ENCODE data around the gene CYP21A2.
"Not testable (repeated sequence)": the region's sequence is repeated elsewhere in the genome, so short reads cannot be mapped to it uniquely, and the experiment has no call there.

CYP21A2 gene

DNA sequence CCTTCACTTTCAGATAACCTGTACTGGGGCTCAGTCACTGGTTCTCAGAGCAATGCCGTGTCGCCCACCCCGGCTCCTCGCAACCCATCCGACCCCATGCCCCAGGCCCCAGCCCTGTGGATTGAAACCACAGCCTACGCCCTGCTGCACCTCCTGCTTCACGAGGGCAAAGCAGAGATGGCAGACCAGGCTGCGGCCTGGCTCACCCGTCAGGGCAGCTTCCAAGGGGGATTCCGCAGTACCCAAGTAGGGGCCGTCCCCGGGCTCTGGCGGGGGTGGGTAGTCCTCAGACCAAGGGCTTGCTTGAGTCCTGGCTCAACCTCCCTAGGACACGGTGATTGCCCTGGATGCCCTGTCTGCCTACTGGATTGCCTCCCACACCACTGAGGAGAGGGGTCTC lies 8.7 kb upstream of the CYP21A2 start:
- H3K79me1 ChIP-seq (replicated peaks; ENCODE audit: low read length, poor library complexity, severe bottlenecking); H3K36me3 ChIP-seq (ENCODE audit: control insufficient read depth in 1 of 2, insufficient read depth in 2 of 2, low read depth in 1 of 2, low read length in 2 of 2); H3K4me3 ChIP-seq (ENCODE audit: insufficient read depth in 1 of 2, low read depth in 1 of 2, low read length in 2 of 2); H3K4me2 ChIP-seq (ENCODE audit: low read length, poor library complexity, severe bottlenecking); H2AK5ac ChIP-seq (ENCODE audit: low read length, severe bottlenecking); H4K91ac ChIP-seq (ENCODE audit: low read length); H3K27me3 ChIP-seq (ENCODE audit: control insufficient read depth in 1 of 2, insufficient read depth in 1 of 2, low read length in 2 of 2); H2BK15ac ChIP-seq (ENCODE audit: low read depth, poor library complexity, severe bottlenecking); H4K8ac ChIP-seq (ENCODE audit: low read length); H3K14ac ChIP-seq (ENCODE audit: low read length in 2 of 2); H3K4ac ChIP-seq (ENCODE audit: low read depth in 1 of 2, low read length in 2 of 2); H3K18ac ChIP-seq (ENCODE audit: low read depth in 1 of 2, low read length in 2 of 2); H2BK5ac ChIP-seq (ENCODE audit: low read depth, low read length, poor library complexity, severe bottlenecking); H2BK12ac ChIP-seq (ENCODE audit: low read length in 2 of 2); H3K4me1 ChIP-seq (ENCODE audit: control insufficient read depth, insufficient read depth, low read depth, low read length); H3K9ac ChIP-seq (ENCODE audit: low read length); H3K23ac ChIP-seq (ENCODE audit: low read length in 2 of 2); H2BK120ac ChIP-seq (ENCODE audit: low read depth, low read length); DNase-seq; H2AFZ ChIP-seq (ENCODE audit: low read depth, low read length); H3K9me3 ChIP-seq (ENCODE audit: control insufficient read depth, low read length); H3K27ac ChIP-seq (ENCODE audit: low read length, poor library complexity, severe bottlenecking): not testable (repeated sequence)
- WGBS = no CpG with 5 or more reads among the region's 14 CpGs

DNA sequence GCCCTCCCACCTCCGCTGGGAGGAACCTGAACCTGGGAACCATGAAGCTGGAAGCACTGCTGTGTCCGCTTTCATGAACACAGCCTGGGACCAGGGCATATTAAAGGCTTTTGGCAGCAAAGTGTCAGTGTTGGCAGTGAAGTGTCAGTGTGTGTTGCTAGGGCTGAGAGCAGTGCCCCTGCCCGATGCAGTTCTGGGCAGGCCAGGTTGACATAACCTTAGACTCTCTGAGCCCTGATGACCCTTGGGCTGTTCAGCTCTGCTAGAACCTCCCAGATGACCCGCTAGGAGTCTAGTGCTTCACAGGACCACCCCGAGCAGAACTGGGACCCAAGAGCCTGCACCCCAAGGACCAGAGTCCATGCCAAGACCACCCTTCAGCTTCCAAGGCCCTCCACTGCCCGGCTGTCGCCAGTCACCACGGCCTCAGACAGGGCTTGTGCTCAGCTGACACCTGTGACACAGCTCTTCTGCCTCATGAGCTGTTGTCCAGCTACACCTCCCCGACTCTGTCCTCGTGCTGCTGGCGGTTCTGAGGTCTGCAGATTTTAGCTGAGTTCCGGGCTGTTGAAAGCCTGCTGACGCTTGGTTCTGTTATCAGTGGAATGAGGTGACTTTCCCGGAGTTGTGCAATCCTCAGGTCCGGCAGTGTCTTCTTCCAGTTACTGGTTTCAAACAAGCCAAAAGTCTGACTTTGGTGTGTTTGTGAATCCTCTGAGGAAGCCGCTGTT lies 2.8 kb upstream of the CYP21A2 start:
- WGBS = no CpG with 5 or more reads among the region's 16 CpGs
- not testable (repeated sequence) for H2BK120ac ChIP-seq (ENCODE audit: low read depth, low read length); H3K4ac ChIP-seq (ENCODE audit: low read depth in 1 of 2, low read length in 2 of 2); H2BK5ac ChIP-seq (ENCODE audit: low read depth, low read length, poor library complexity, severe bottlenecking); H3K23ac ChIP-seq (ENCODE audit: low read length in 2 of 2); H3K27ac ChIP-seq (ENCODE audit: low read length, poor library complexity, severe bottlenecking); H3K18ac ChIP-seq (ENCODE audit: low read depth in 1 of 2, low read length in 2 of 2); H3K4me1 ChIP-seq (ENCODE audit: control insufficient read depth, insufficient read depth, low read depth, low read length); H3K14ac ChIP-seq (ENCODE audit: low read length in 2 of 2); H3K79me1 ChIP-seq (replicated peaks; ENCODE audit: low read length, poor library complexity, severe bottlenecking); H3K27me3 ChIP-seq (ENCODE audit: control insufficient read depth in 1 of 2, insufficient read depth in 1 of 2, low read length in 2 of 2); H2AFZ ChIP-seq (ENCODE audit: low read depth, low read length); H2BK12ac ChIP-seq (ENCODE audit: low read length in 2 of 2); H3K9me3 ChIP-seq (ENCODE audit: control insufficient read depth, low read length); H2BK15ac ChIP-seq (ENCODE audit: low read depth, poor library complexity, severe bottlenecking); H4K91ac ChIP-seq (ENCODE audit: low read length); H3K36me3 ChIP-seq (ENCODE audit: control insufficient read depth in 1 of 2, insufficient read depth in 2 of 2, low read depth in 1 of 2, low read length in 2 of 2); H3K4me2 ChIP-seq (ENCODE audit: low read length, poor library complexity, severe bottlenecking); H3K9ac ChIP-seq (ENCODE audit: low read length); H3K4me3 ChIP-seq (ENCODE audit: insufficient read depth in 1 of 2, low read depth in 1 of 2, low read length in 2 of 2); H4K8ac ChIP-seq (ENCODE audit: low read length); DNase-seq; H2AK5ac ChIP-seq (ENCODE audit: low read length, severe bottlenecking)

DNA sequence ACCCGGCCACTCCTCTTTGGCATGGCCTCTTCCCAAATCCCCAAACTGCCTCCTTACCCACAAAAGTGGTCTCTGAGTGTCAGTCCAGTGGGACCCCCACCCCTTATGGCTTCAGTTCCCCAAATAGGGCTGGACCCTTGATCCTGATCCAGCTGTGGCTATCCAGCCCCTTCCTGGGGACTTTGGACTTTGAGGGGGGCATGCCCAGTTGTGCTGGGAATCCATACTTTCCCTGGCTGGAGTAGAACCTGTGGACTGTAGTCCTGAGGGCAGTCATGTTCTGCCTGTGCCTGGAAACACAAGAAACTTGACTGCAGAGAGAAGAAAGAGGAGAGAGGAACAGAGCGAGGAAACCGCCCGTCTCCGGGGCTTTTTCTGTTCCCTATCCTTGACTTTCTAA lies 1.1 kb upstream of the CYP21A2 start:
- not testable (repeated sequence) for H3K23ac ChIP-seq (ENCODE audit: low read length in 2 of 2); H3K36me3 ChIP-seq (ENCODE audit: control insufficient read depth in 1 of 2, insufficient read depth in 2 of 2, low read depth in 1 of 2, low read length in 2 of 2); H4K8ac ChIP-seq (ENCODE audit: low read length); H3K4me3 ChIP-seq (ENCODE audit: insufficient read depth in 1 of 2, low read depth in 1 of 2, low read length in 2 of 2); H4K91ac ChIP-seq (ENCODE audit: low read length); H3K4ac ChIP-seq (ENCODE audit: low read depth in 1 of 2, low read length in 2 of 2); H3K27me3 ChIP-seq (ENCODE audit: control insufficient read depth in 1 of 2, insufficient read depth in 1 of 2, low read length in 2 of 2); H2BK5ac ChIP-seq (ENCODE audit: low read depth, low read length, poor library complexity, severe bottlenecking); H2BK120ac ChIP-seq (ENCODE audit: low read depth, low read length); H3K4me2 ChIP-seq (ENCODE audit: low read length, poor library complexity, severe bottlenecking); H3K27ac ChIP-seq (ENCODE audit: low read length, poor library complexity, severe bottlenecking); H3K9me3 ChIP-seq (ENCODE audit: control insufficient read depth, low read length); H3K14ac ChIP-seq (ENCODE audit: low read length in 2 of 2); H3K9ac ChIP-seq (ENCODE audit: low read length); DNase-seq; H3K18ac ChIP-seq (ENCODE audit: low read depth in 1 of 2, low read length in 2 of 2); H2BK15ac ChIP-seq (ENCODE audit: low read depth, poor library complexity, severe bottlenecking); H3K79me1 ChIP-seq (replicated peaks; ENCODE audit: low read length, poor library complexity, severe bottlenecking); H2AFZ ChIP-seq (ENCODE audit: low read depth, low read length); H3K4me1 ChIP-seq (ENCODE audit: control insufficient read depth, insufficient read depth, low read depth, low read length); H2BK12ac ChIP-seq (ENCODE audit: low read length in 2 of 2); H2AK5ac ChIP-seq (ENCODE audit: low read length, severe bottlenecking)
- WGBS = 100% methylated on average over 1 of the region's 5 CpGs

DNA sequence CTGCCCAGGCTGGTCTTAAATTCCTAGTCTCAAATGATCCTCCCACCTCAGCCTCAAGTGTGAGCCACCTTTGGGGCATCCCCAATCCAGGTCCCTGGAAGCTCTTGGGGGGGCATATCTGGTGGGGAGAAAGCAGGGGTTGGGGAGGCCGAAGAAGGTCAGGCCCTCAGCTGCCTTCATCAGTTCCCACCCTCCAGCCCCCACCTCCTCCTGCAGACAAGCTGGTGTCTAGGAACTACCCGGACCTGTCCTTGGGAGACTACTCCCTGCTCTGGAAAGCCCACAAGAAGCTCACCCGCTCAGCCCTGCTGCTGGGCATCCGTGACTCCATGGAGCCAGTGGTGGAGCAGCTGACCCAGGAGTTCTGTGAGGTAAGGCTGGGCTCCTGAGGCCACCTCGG lies 663 bp downstream of the CYP21A2 start:
- H3K27me3 ChIP-seq (ENCODE audit: control insufficient read depth in 1 of 2, insufficient read depth in 1 of 2, low read length in 2 of 2); H3K18ac ChIP-seq (ENCODE audit: low read depth in 1 of 2, low read length in 2 of 2); H3K23ac ChIP-seq (ENCODE audit: low read length in 2 of 2); H3K36me3 ChIP-seq (ENCODE audit: control insufficient read depth in 1 of 2, insufficient read depth in 2 of 2, low read depth in 1 of 2, low read length in 2 of 2); H2BK5ac ChIP-seq (ENCODE audit: low read depth, low read length, poor library complexity, severe bottlenecking); DNase-seq; H2BK12ac ChIP-seq (ENCODE audit: low read length in 2 of 2); H3K4ac ChIP-seq (ENCODE audit: low read depth in 1 of 2, low read length in 2 of 2); H2AFZ ChIP-seq (ENCODE audit: low read depth, low read length); H3K27ac ChIP-seq (ENCODE audit: low read length, poor library complexity, severe bottlenecking); H3K14ac ChIP-seq (ENCODE audit: low read length in 2 of 2); H2BK120ac ChIP-seq (ENCODE audit: low read depth, low read length); H3K4me1 ChIP-seq (ENCODE audit: control insufficient read depth, insufficient read depth, low read depth, low read length); H2AK5ac ChIP-seq (ENCODE audit: low read length, severe bottlenecking); H3K9ac ChIP-seq (ENCODE audit: low read length); H4K91ac ChIP-seq (ENCODE audit: low read length); H3K79me1 ChIP-seq (replicated peaks; ENCODE audit: low read length, poor library complexity, severe bottlenecking); H3K4me3 ChIP-seq (ENCODE audit: insufficient read depth in 1 of 2, low read depth in 1 of 2, low read length in 2 of 2); H3K4me2 ChIP-seq (ENCODE audit: low read length, poor library complexity, severe bottlenecking); H4K8ac ChIP-seq (ENCODE audit: low read length); H2BK15ac ChIP-seq (ENCODE audit: low read depth, poor library complexity, severe bottlenecking); H3K9me3 ChIP-seq (ENCODE audit: control insufficient read depth, low read length): not testable (repeated sequence)
- WGBS = no CpG with 5 or more reads among the region's 5 CpGs

Measured in mesenchymal stem cell (in vitro differentiated cells and primary cell).